Activated CD4-positive, alpha-beta memory T cell treated with anti-CD3 and anti-CD28 coated beads, Interleukin-2, amount 10 ng/mL, durations not matched to agents 7 days and 5 days (primary cell): ENCODE measurements around the gene GLIS1. TPM values are rescaled to one million over a fixed set of nuclear protein-coding genes. Genes with fewer than 3 reads are reported as not detected.

ENCODE experiments used
- CTCF ChIA-PET: fragments of 350-600 bp; sonication (Branson Sonifier 250); formaldehyde crosslinking; loops from one replicate; lab custom pipeline; 2021; ENCODE audit warnings: antibody characterized with exemption, inconsistent platforms; lab: Charles Lee
- POLR2A ChIA-PET: fragments of 350-600 bp; sonication (Branson Sonifier 250); formaldehyde crosslinking; loops from one replicate; lab custom pipeline; 2021; ENCODE audit warnings: antibody characterized with exemption; lab: Charles Lee
- DNase-seq: peaks from one replicate; pipeline ENCODE4 v3.0.0-alpha.2; 2020
- H3K27ac Mint-ChIP-seq: one replicate; pipeline ENCODE4 v1.8.0; 2021; ENCODE audit warnings: mild to moderate bottlenecking, mixed read lengths
- H3K27me3 Mint-ChIP-seq: one replicate; pipeline ENCODE4 v1.8.0; 2021; ENCODE audit warnings: mixed read lengths
- H3K36me3 Mint-ChIP-seq: one replicate; pipeline ENCODE4 v1.8.0; 2021; ENCODE audit warnings: low read depth, mixed read lengths
- H3K4me1 Mint-ChIP-seq: one replicate; pipeline ENCODE4 v1.8.0; 2021; ENCODE audit warnings: mixed read lengths
- H3K4me3 Mint-ChIP-seq: one replicate; pipeline ENCODE4 v1.8.0; 2021; ENCODE audit warnings: mild to moderate bottlenecking, mixed read lengths
- H3K9me3 Mint-ChIP-seq: one replicate; pipeline ENCODE4 v1.8.0; 2021; ENCODE audit warnings: mixed read lengths
- total RNA-seq, 2 experiments: library from RNA; stranded (reverse); gene quantifications; one replicate each; pipeline ENCODE4 v1.2.3, GENCODE V29; 2021

GLIS1 gene
- total RNA-seq, 2 experiments from 2014 or later, result not detected

GRCh38 chr1:53684741-53685140 is 54.2 kb downstream of the GLIS1 start:
- Mint-ChIP-seq H3K27me3 (peaks cover 46% of the 10 kb centered on the region), H3K36me3 (no peaks in the 10 kb centered on the region), H3K4me3 (no peak overlapping the region), H3K9me3 (no peaks in the 10 kb centered on the region), H3K27ac (no peak overlapping the region), H3K4me1 (peaks cover 4% of the 10 kb centered on the region)
- ChIA-PET POLR2A (no interaction called here), CTCF (no interaction called here)
- no peak for DNase-seq

- no peaks in the 10 kb centered on the region for H3K36me3 Mint-ChIP-seq
- ChIA-PET CTCF (no interaction called here), POLR2A (no interaction called here)
- H3K27ac Mint-ChIP-seq, result no peak overlapping the region
- H3K9me3 Mint-ChIP-seq, result no peaks in the 10 kb centered on the region
- no peak overlapping the region for H3K4me3 Mint-ChIP-seq
- no peak for DNase-seq
- H3K27me3 Mint-ChIP-seq, result peaks cover 46% of the 10 kb centered on the region
- H3K4me1 Mint-ChIP-seq, result peaks cover 4% of the 10 kb centered on the region
Measured at GRCh38 chr1:53683986-53684740, 54.8 kb downstream of the GLIS1 start.

GRCh38 chr1:53682881-53683280 is 56.1 kb downstream of the GLIS1 start:
- CTCF ChIA-PET, result interaction anchor here (0.9 to 2.0 kb wide), 2 partner anchors 195 to 198 kb away, joined by 3 to 6 read pairs; no protein-coding TSS in a partner anchor
- no peaks in the 10 kb centered on the region for H3K36me3 Mint-ChIP-seq
- no peak overlapping the region for H3K4me3 Mint-ChIP-seq
- H3K9me3 Mint-ChIP-seq, result no peaks in the 10 kb centered on the region
- peaks cover 44% of the 10 kb centered on the region for H3K27me3 Mint-ChIP-seq
- H3K27ac Mint-ChIP-seq, result no peak overlapping the region
- POLR2A ChIA-PET, result no interaction called here
- peaks cover 4% of the 10 kb centered on the region for H3K4me1 Mint-ChIP-seq
- DNase-seq, result no peak

GRCh38 chr1:53681977-53682685 is 56.8 kb downstream of the GLIS1 start:
- H3K27me3 Mint-ChIP-seq, result peaks cover 44% of the 10 kb centered on the region
- H3K9me3 Mint-ChIP-seq, result no peaks in the 10 kb centered on the region
- POLR2A ChIA-PET, result no interaction called here
- peak; percentile 32 for DNase-seq
- peaks cover 4% of the 10 kb centered on the region for H3K4me1 Mint-ChIP-seq
- no peak overlapping the region for H3K27ac Mint-ChIP-seq
- no peaks in the 10 kb centered on the region for H3K36me3 Mint-ChIP-seq
- CTCF ChIA-PET, result interaction anchor here (0.6 to 2.0 kb wide), 3 partner anchors 121 to 197 kb away, joined by 3 to 6 read pairs (median 3); no protein-coding TSS in a partner anchor
- H3K4me3 Mint-ChIP-seq, result no peak overlapping the region

- ChIA-PET CTCF (interaction anchor here (2.0 kb wide), 1 partner anchor 194 kb away, joined by 6 read pairs; no protein-coding TSS in a partner anchor), POLR2A (no interaction called here)
- Mint-ChIP-seq H3K4me1 (peaks cover 4% of the 10 kb centered on the region), H3K27ac (no peak overlapping the region), H3K4me3 (no peak overlapping the region), H3K27me3 (peaks cover 42% of the 10 kb centered on the region), H3K9me3 (no peaks in the 10 kb centered on the region), H3K36me3 (no peaks in the 10 kb centered on the region)
- no peak for DNase-seq
Measured at GRCh38 chr1:53681351-53681976, 57.5 kb downstream of the GLIS1 start.

- no peak for DNase-seq
- Mint-ChIP-seq H3K27ac (no peak overlapping the region), H3K36me3 (no peaks in the 10 kb centered on the region), H3K27me3 (peaks cover 37% of the 10 kb centered on the region), H3K4me3 (no peak overlapping the region), H3K9me3 (no peaks in the 10 kb centered on the region), H3K4me1 (peaks cover 4% of the 10 kb centered on the region)
- POLR2A ChIA-PET, result no interaction called here
- CTCF ChIA-PET, result no interaction called here
Measured at GRCh38 chr1:53680868-53681267, 58.1 kb downstream of the GLIS1 start.

GRCh38 chr1:53678938-53679825 is 59.8 kb downstream of the GLIS1 start:
- Mint-ChIP-seq H3K36me3 (no peaks in the 10 kb centered on the region), H3K27me3 (peaks cover 23% of the 10 kb centered on the region), H3K4me3 (no peak overlapping the region), H3K4me1 (peaks cover 4% of the 10 kb centered on the region), H3K27ac (no peak overlapping the region), H3K9me3 (no peaks in the 10 kb centered on the region)
- POLR2A ChIA-PET, result no interaction called here
- CTCF ChIA-PET, result interaction anchor here (0.6 kb wide), 1 partner anchor 29 kb away, joined by 5 read pairs; no protein-coding TSS in a partner anchor
- DNase-seq, result no peak

- no peaks in the 10 kb centered on the region for H3K9me3 Mint-ChIP-seq
- ChIA-PET POLR2A (no interaction called here), CTCF (no interaction called here)
- H3K4me1 Mint-ChIP-seq, result peaks cover 4% of the 10 kb centered on the region
- no peak overlapping the region for H3K27ac Mint-ChIP-seq
- peaks cover 23% of the 10 kb centered on the region for H3K27me3 Mint-ChIP-seq
- H3K4me3 Mint-ChIP-seq, result no peak overlapping the region
- H3K36me3 Mint-ChIP-seq, result no peaks in the 10 kb centered on the region
- DNase-seq, result no peak
Measured at GRCh38 chr1:53678507-53678906, 60.5 kb downstream of the GLIS1 start.

GRCh38 chr1:53678046-53678445 is 60.9 kb downstream of the GLIS1 start:
- Mint-ChIP-seq H3K27ac (no peak overlapping the region), H3K4me3 (no peak overlapping the region), H3K36me3 (no peaks in the 10 kb centered on the region), H3K27me3 (peaks cover 23% of the 10 kb centered on the region), H3K9me3 (no peaks in the 10 kb centered on the region), H3K4me1 (peaks cover 4% of the 10 kb centered on the region)
- ChIA-PET POLR2A (no interaction called here), CTCF (no interaction called here)
- no peak for DNase-seq

- no peak overlapping the region for H3K4me3 Mint-ChIP-seq
- no peaks in the 10 kb centered on the region for H3K9me3 Mint-ChIP-seq
- H3K27ac Mint-ChIP-seq, result no peak overlapping the region
- ChIA-PET POLR2A (no interaction called here), CTCF (no interaction called here)
- DNase-seq, result no peak
- peaks cover 19% of the 10 kb centered on the region for H3K27me3 Mint-ChIP-seq
- H3K36me3 Mint-ChIP-seq, result no peaks in the 10 kb centered on the region
- peaks cover 4% of the 10 kb centered on the region for H3K4me1 Mint-ChIP-seq
Measured at GRCh38 chr1:53677486-53677885, 61.5 kb downstream of the GLIS1 start.

GRCh38 chr1:53672785-53673184 is 66.2 kb downstream of the GLIS1 start:
- no peaks in the 10 kb centered on the region for H3K27me3 Mint-ChIP-seq
- no peak overlapping the region for H3K4me3 Mint-ChIP-seq
- H3K9me3 Mint-ChIP-seq, result no peaks in the 10 kb centered on the region

GRCh38 chr1:53672243-53672642 is 66.7 kb downstream of the GLIS1 start:
- H3K36me3 Mint-ChIP-seq, result no peaks in the 10 kb centered on the region
- no peak overlapping the region for H3K4me3 Mint-ChIP-seq
- ChIA-PET POLR2A (no interaction called here), CTCF (no interaction called here)
- no peaks in the 10 kb centered on the region for H3K4me1 Mint-ChIP-seq
- H3K27me3 Mint-ChIP-seq, result no peaks in the 10 kb centered on the region
- no peak overlapping the region for H3K27ac Mint-ChIP-seq
- DNase-seq, result no peak
- H3K9me3 Mint-ChIP-seq, result no peaks in the 10 kb centered on the region

More at GRCh38 chr1:53672785-53673184, 66.2 kb downstream of the GLIS1 start:
- no peak overlapping the region for H3K27ac Mint-ChIP-seq
- POLR2A ChIA-PET, result interaction anchor here (0.7 kb wide), 1 partner anchor 24 kb away, joined by 3 read pairs; no protein-coding TSS in a partner anchor
- CTCF ChIA-PET, result no interaction called here
- H3K36me3 Mint-ChIP-seq, result no peaks in the 10 kb centered on the region
- no peak for DNase-seq
- H3K4me1 Mint-ChIP-seq, result no peaks in the 10 kb centered on the region
